HCT116 (cell line): ENCODE measurements around the gene ACP6. TPM values are rescaled to one million over a fixed set of nuclear protein-coding genes. Genes with fewer than 3 reads are reported as not detected.

Experiments used
- ATAC-seq: fragments of 200-7000 bp; cut with Tn5 transposase; 2 replicates; pipeline ENCODE4 v1.9.1; 2020; ENCODE audit warnings: mild to moderate bottlenecking, moderate library complexity
- BruUV-seq: library from RNA; stranded (reverse); fragments of 400-500 nt; replicated peaks from 2 replicates; lab custom pipeline; 2021; lab: Mats Ljungman, UMichigan
- CTCF ChIA-PET: fragments of 300-600 bp; sonication (Branson Sonifier 250); formaldehyde crosslinking; loops from one replicate; lab custom pipeline; 2021; ENCODE audit warnings: antibody characterized with exemption; lab: Charles Lee
- POLR2A ChIA-PET: fragments of 300-600, 350-600 bp; sonication (Branson Sonifier 250); formaldehyde crosslinking; loops from one replicate; lab custom pipeline; 2021; ENCODE audit warnings: antibody characterized with exemption; lab: Charles Lee
- RAD21 ChIA-PET, 2 experiments: fragments of 300-600 bp; sonication (Branson Sonifier 250); formaldehyde crosslinking; loops; one replicate each; lab custom pipeline; 2023; ENCODE audit warnings: low total read pairs in 2 of 2; ENCODE audit not compliant: uncharacterized antibody in 2 of 2, unreplicated experiment in 2 of 2, low non-redundant PET in 1 of 2; lab: Charles Lee
- DNase-seq: peaks from one replicate; pipeline ENCODE4 v3.0.0-alpha.2; 2010; ENCODE audit warnings: low read depth, low spot score
- H2AFZ ChIP-seq: fragments of 200-600 bp; shearing (Covaris generic), sonication (generic); 2 replicates; pipeline ENCODE4 v1.6.1; 2017; ENCODE audit warnings: low read depth, mixed run types, mixed read lengths, antibody characterized with exemption, low read length; ENCODE audit not compliant: poor library complexity, severe bottlenecking
- H3K27ac ChIP-seq: 2 replicates; pipeline ENCODE4 v1.5.1; 2012; ENCODE audit warnings: low read depth, low read length
- H3K27me3 ChIP-seq: fragments of 200-600 bp; sonication (generic); 2 replicates; pipeline ENCODE4 v1.6.1; 2016; ENCODE audit warnings: mixed run types, low read length, mixed read lengths; ENCODE audit not compliant: insufficient read depth
- H3K36me3 ChIP-seq, 2 experiments: fragments of 200-500 bp in 1 of 2; fragments of 200-600 bp in 1 of 2; sonication (Bioruptor generic) in 1 of 2; sonication (generic) in 1 of 2; 2 replicates each; pipeline versions ENCODE4 v1.5.1 to v1.6.1; 2014 to 2016; ENCODE audit warnings: low read length in 2 of 2, inconsistent platforms in 1 of 2, mixed read lengths in 1 of 2, mixed run types in 1 of 2; ENCODE audit not compliant: insufficient read depth in 2 of 2, control insufficient read depth in 1 of 2
- H3K4me1 ChIP-seq, 2 experiments: fragments of 200-600 bp in 1 of 2; sonication (generic) in 1 of 2; 2 replicates each; pipeline versions ENCODE4 v1.5.1 to v1.6.1; 2012 to 2017; ENCODE audit warnings: low read length in 2 of 2, inconsistent platforms in 1 of 2, mild to moderate bottlenecking in 1 of 2, mixed read lengths in 1 of 2, mixed run types in 1 of 2, moderate library complexity in 1 of 2; ENCODE audit not compliant: insufficient read depth in 2 of 2, control insufficient read depth in 1 of 2
- H3K4me2 ChIP-seq: fragments of 200-600 bp; sonication (generic); 2 replicates; pipeline ENCODE4 v1.6.1; 2017; ENCODE audit warnings: mixed run types, low read length, mixed read lengths
- H3K4me3 ChIP-seq, 2 experiments: fragments of 200-600 bp in 1 of 2; sonication (generic) in 1 of 2; replicated peaks in 1 of 2; 2 replicates each; pipeline ENCODE4 v1.5.1; 2011 to 2016; ENCODE audit warnings: low read length in 2 of 2, control low read depth in 1 of 2, low read depth in 1 of 2, mild to moderate bottlenecking in 1 of 2, mixed read lengths in 1 of 2, mixed run types in 1 of 2
- H3K79me2 ChIP-seq: fragments of 200-600 bp; sonication (generic); 2 replicates; pipeline ENCODE4 v1.6.1; 2017; ENCODE audit warnings: mild to moderate bottlenecking, mixed run types, low read length, moderate library complexity, mixed read lengths; ENCODE audit not compliant: insufficient read depth
- H3K9ac ChIP-seq: fragments of 200-600 bp; sonication (generic); 2 replicates; pipeline ENCODE4 v1.6.1; 2016; ENCODE audit warnings: low read length, mixed read lengths
- H3K9me2 ChIP-seq: fragments of 200-600 bp; sonication (generic), shearing (Covaris generic); 2 replicates; pipeline ENCODE4 v1.6.1; 2017; ENCODE audit warnings: mixed run types, mild to moderate bottlenecking, moderate library complexity; ENCODE audit not compliant: insufficient read depth
- H3K9me3 ChIP-seq, 2 experiments: fragments of 200-500 bp in 1 of 2; fragments of 200-600 bp in 1 of 2; sonication (Bioruptor generic) in 1 of 2; sonication (generic) in 1 of 2; 2 replicates each; pipeline ENCODE4 v1.6.1; 2014 to 2017; ENCODE audit warnings: low read length in 2 of 2, mixed read lengths in 2 of 2, inconsistent platforms in 1 of 2, low read depth in 1 of 2, mild to moderate bottlenecking in 1 of 2, mixed run types in 1 of 2, moderate library complexity in 1 of 2; ENCODE audit not compliant: control insufficient read depth in 1 of 2, insufficient read depth in 1 of 2
- H4K20me1 ChIP-seq: fragments of 200-600 bp; sonication (generic), shearing (Covaris generic); 2 replicates; pipeline ENCODE4 v1.6.1; 2017; ENCODE audit warnings: mixed run types, mild to moderate bottlenecking, moderate library complexity; ENCODE audit not compliant: insufficient read depth
- ATF3 ChIP-seq: IDR thresholded peaks from 2 replicates; pipeline ENCODE4 v1.6.1; 2012
- CBX3 ChIP-seq: IDR thresholded peaks from 2 replicates; pipeline ENCODE4 v1.6.1; 2012; ENCODE audit warnings: low read depth
- CEBPB ChIP-seq: IDR thresholded peaks from 2 replicates; pipeline ENCODE4 v1.6.1; 2012; ENCODE audit warnings: low read depth
- CTCF ChIP-seq, 3 experiments: fragments of 200-600 bp in 1 of 3; sonication (generic) in 1 of 3; IDR thresholded peaks in 2 of 3; conservative IDR thresholded peaks in 1 of 3; 2 replicates each; pipeline ENCODE4 v1.5.1; 2012 to 2017; ENCODE audit warnings: low read depth in 2 of 3, low read length in 2 of 3, antibody characterized with exemption in 1 of 3, borderline replicate concordance in 1 of 3, control low read depth in 1 of 3, mild to moderate bottlenecking in 1 of 3, mixed read lengths in 1 of 3, mixed run types in 1 of 3, moderate library complexity in 1 of 3; ENCODE audit not compliant: insufficient read depth in 1 of 3
- EGR1 ChIP-seq: IDR thresholded peaks from 2 replicates; pipeline ENCODE4 v1.6.1; 2012; ENCODE audit warnings: low read depth
- ELF1 ChIP-seq: IDR thresholded peaks from 2 replicates; pipeline ENCODE4 v1.6.1; 2012; ENCODE audit warnings: low read depth, borderline replicate concordance
- EZH2phosphoT487 ChIP-seq: fragments of 200-600 bp; IDR thresholded peaks from 2 replicates; pipeline ENCODE4 v1.6.1; 2018; ENCODE audit warnings: antibody characterized with exemption, borderline replicate concordance
- FOSL1 ChIP-seq: IDR thresholded peaks from 2 replicates; pipeline ENCODE4 v1.6.1; 2012; ENCODE audit warnings: low read depth
- JUND ChIP-seq: IDR thresholded peaks from 2 replicates; pipeline ENCODE4 v1.6.1; 2012
- MAX ChIP-seq: IDR thresholded peaks from 2 replicates; pipeline ENCODE4 v1.6.1; 2012
- POLR2A ChIP-seq: IDR thresholded peaks from 2 replicates; pipeline ENCODE4 v1.7.0; 2011; ENCODE audit warnings: borderline replicate concordance; ENCODE audit not compliant: insufficient read depth, insufficient read length; ENCODE audit errors: extremely low read depth
- RAD21 ChIP-seq: IDR thresholded peaks from 2 replicates; pipeline ENCODE4 v1.6.1; 2012; ENCODE audit warnings: low read depth, mild to moderate bottlenecking
- SIN3A ChIP-seq: IDR thresholded peaks from 2 replicates; pipeline ENCODE4 v1.6.1; 2012; ENCODE audit warnings: low read depth
- SP1 ChIP-seq: IDR thresholded peaks from 2 replicates; pipeline ENCODE4 v1.6.1; 2012; ENCODE audit warnings: low read depth
- SRF ChIP-seq: IDR thresholded peaks from 2 replicates; pipeline ENCODE4 v1.6.1; 2012; ENCODE audit warnings: low read depth
- TCF7L2 ChIP-seq: IDR thresholded peaks from 2 replicates; pipeline ENCODE4 v1.7.0; 2011; ENCODE audit warnings: borderline replicate concordance, inconsistent platforms; ENCODE audit not compliant: insufficient read depth, insufficient read length; ENCODE audit errors: extremely low read depth
- YY1 ChIP-seq: IDR thresholded peaks from 2 replicates; pipeline ENCODE4 v1.6.1; 2011; ENCODE audit warnings: low read length, low read depth, moderate library complexity, mild to moderate bottlenecking; ENCODE audit not compliant: insufficient replicate concordance; ENCODE audit errors: extremely low read depth
- ZBTB33 ChIP-seq: IDR thresholded peaks from 2 replicates; pipeline ENCODE4 v1.6.1; 2011; ENCODE audit warnings: mild to moderate bottlenecking, low read length, moderate library complexity; ENCODE audit not compliant: insufficient replicate concordance; ENCODE audit errors: extremely low read depth
- ZFX ChIP-seq: fragments of 450-650 bp; IDR thresholded peaks from 2 replicates; pipeline ENCODE4 v1.6.1; 2017
- ZNF274 ChIP-seq: fragments of 200-500 bp; sonication (Bioruptor generic); IDR thresholded peaks from 2 replicates; pipeline ENCODE4 v1.6.1; 2014; ENCODE audit warnings: mild to moderate bottlenecking, low read depth, low read length, inconsistent platforms
- intact Hi-C: fragments of 100-400 bp; cut with micrococcal nuclease; formaldehyde crosslinking; loops from 2 replicates; pipeline ENCODE4 v1.10.0; 2022
- total RNA-seq: library from RNA; stranded (reverse); gene quantifications from one replicate; pipeline ENCODE4 v1.2.1, GENCODE V29; 2021; ENCODE audit not compliant: unreplicated experiment

ACP6 gene
- total RNA-seq, 1 experiment from 2014 or later = 26.4 TPM

GRCh38 chr1:147611586-147611985, 58.7 kb downstream of the ACP6 start:
- no peaks in the 10 kb centered on the region for H3K9me2 ChIP-seq
- H4K20me1 ChIP-seq = no peaks in the 10 kb centered on the region
- H3K27ac ChIP-seq = no peak overlapping the region
- ATAC-seq (no peak), DNase-seq (no peak)
- POLR2A ChIA-PET = no interaction called here
- no peak overlapping the region for H3K9ac ChIP-seq
- CTCF ChIA-PET = no interaction called here
- no peaks in the 10 kb centered on the region for H3K79me2 ChIP-seq
- RAD21 ChIA-PET = no interaction called here
- no peaks in the 10 kb centered on the region for H3K9me3 ChIP-seq
- H3K4me1 ChIP-seq = no peaks in the 10 kb centered on the region
- no peaks in the 10 kb centered on the region for H3K27me3 ChIP-seq
- H2AFZ ChIP-seq = no peak overlapping the region
- TF ChIP-seq SIN3A (no peak), CEBPB (no peak), MAX (no peak), ZFX (no peak), ELF1 (no peak), SRF (no peak), JUND (no peak), ZNF274 (no peak), TCF7L2 (no peak), EZH2phosphoT487 (no peak), FOSL1 (no peak), RAD21 (no peak), EGR1 (no peak), ZBTB33 (no peak), POLR2A (no peak), CBX3 (no peak), YY1 (no peak), ATF3 (no peak), SP1 (no peak), CTCF (IDR thresholded peaks at IDR 0.05 in 2 of 3, conservative IDR thresholded peaks at IDR 0.05 in 1 of 3; ENCODE audit: borderline replicate concordance in 1 of 3, insufficient read depth in 1 of 3, low read depth in 2 of 3, low read length in 2 of 3) (no peak)
- H3K4me3 ChIP-seq = no peak overlapping the region
- no peak overlapping the region for H3K4me2 ChIP-seq
- peaks cover 18 to 47% of the 10 kb centered on the region in 2 experiments; a peak in 3 of 4 replicates for H3K36me3 ChIP-seq
- no TSS peak for BruUV-seq
- intact Hi-C loops = no loop called here
